Stimulated activated naive CD8-positive, alpha-beta T cell treated with anti-CD3 and anti-CD28 coated beads, Interleukin-15, amount 100 ng/mL, for 72 hours (primary cell): ENCODE results near the gene NCL.
"Not testable (repeated sequence)": the region's sequence is repeated elsewhere in the genome, so short reads cannot be mapped to it uniquely, and the experiment has no call there.

Experiments used
- ATAC-seq: fragments of 150-1000 bp; cut with Tn5 transposase; 2 replicates; pipeline ENCODE4 v1.10.0; 2021; ENCODE audit warnings: mild to moderate bottlenecking, moderate library complexity
- DNase-seq, 2 donors: peaks; one replicate each; pipeline ENCODE4 v3.0.0; 2021 to 2022
- H3K27ac Mint-ChIP-seq, 2 donors: one replicate each; pipeline ENCODE4 v1.8.0; 2022; ENCODE audit warnings: mild to moderate bottlenecking in 2 of 2, mixed read lengths in 2 of 2, moderate library complexity in 2 of 2
- H3K27me3 Mint-ChIP-seq: one replicate; pipeline ENCODE4 v1.8.0; 2022; ENCODE audit warnings: mixed read lengths
- H3K4me1 Mint-ChIP-seq: one replicate; pipeline ENCODE4 v1.8.0; 2022; ENCODE audit warnings: mild to moderate bottlenecking, mixed read lengths
- H3K4me3 Mint-ChIP-seq, 2 donors: one replicate each; pipeline ENCODE4 v1.8.0; 2022; ENCODE audit warnings: mild to moderate bottlenecking in 2 of 2, mixed read lengths in 2 of 2, moderate library complexity in 1 of 2
- H3K9me3 Mint-ChIP-seq, 2 donors: one replicate each; pipeline ENCODE4 v1.8.0; 2022; ENCODE audit warnings: mixed read lengths in 2 of 2

Gene NCL

DNA sequence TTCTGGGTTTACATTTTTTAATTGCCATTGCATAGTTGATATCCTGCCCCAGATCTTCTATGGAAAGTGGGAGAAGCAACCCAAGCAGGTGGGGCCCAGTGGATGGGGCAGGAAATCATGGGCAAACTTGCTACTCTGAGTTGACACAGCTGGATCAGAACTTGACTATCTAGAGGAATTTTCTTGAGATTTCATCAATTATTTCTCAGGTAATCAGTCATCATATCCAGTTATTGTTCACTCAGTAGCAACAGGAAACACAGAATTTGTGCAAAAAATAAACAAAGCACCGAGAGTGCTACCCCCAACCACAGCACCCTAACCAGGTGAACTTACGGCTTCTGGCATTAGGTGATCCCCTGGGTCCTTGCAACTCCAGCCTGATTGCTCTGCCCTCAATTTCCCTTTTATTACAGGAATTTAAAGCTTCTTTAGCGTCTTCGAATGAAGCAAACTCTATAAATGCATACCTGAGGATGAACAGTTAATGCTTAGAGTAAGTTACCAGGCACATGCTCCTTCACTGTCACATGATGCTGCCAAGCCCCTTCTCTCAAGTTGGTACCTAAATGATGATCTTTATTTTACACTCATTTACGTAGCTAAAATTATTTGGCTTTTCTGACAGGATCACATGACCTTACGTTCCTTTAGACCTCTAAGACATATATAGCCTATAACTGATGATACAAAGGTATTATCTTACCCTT is 7.8 kb downstream of the NCL start:
- H3K9me3 Mint-ChIP-seq = no peaks in the 10 kb centered on the region
- no peaks in the 10 kb centered on the region for H3K27me3 Mint-ChIP-seq
- no peak for DNase-seq
- peaks cover 68% of the 10 kb centered on the region for H3K4me1 Mint-ChIP-seq
- H3K4me3 Mint-ChIP-seq = no peak overlapping the region
- ATAC-seq = no peak
- peak overlapping the region in 1 of 2 donors; percentile 96 for H3K27ac Mint-ChIP-seq

GRCh38 chr2:231455890-231456289 is 8.4 kb downstream of the NCL start:
- ATAC-seq = no peak
- no peak overlapping the region for H3K4me3 Mint-ChIP-seq
- DNase-seq = no peak
- H3K27ac Mint-ChIP-seq = peak overlapping the region in 1 of 2 donors; percentile 96
- peaks cover 64% of the 10 kb centered on the region for H3K4me1 Mint-ChIP-seq
- H3K27me3 Mint-ChIP-seq = no peaks in the 10 kb centered on the region
- no peaks in the 10 kb centered on the region for H3K9me3 Mint-ChIP-seq

DNA sequence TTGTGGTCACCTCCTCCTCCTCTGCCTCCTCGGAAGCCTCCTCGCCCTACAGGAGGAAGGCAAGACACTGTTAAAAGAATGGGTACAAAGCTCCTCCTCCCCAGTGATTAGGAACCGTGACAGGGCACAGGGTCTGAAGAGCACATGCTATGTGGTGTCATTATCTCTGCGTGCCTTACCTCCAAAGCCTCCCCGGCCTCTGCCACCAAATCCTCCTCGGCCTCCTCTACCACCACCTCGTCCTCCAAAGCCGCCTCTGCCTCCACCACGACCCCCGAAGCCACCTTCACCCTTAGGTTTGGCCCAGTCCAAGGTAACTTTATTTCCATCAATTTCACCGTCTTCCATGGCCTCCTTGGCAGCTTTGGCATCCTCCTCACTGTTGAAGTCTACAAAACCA is 9.1 kb downstream of the NCL start:
- Mint-ChIP-seq H3K4me3 (peak overlapping the region in 1 of 2 donors; percentile 14), H3K9me3 (no peaks in the 10 kb centered on the region), H3K27me3 (no peaks in the 10 kb centered on the region), H3K27ac (peak overlapping the region in 1 of 2 donors; percentile 96), H3K4me1 (peaks cover 57% of the 10 kb centered on the region)
- ATAC-seq (no peak), DNase-seq (no peak)

GRCh38 chr2:231454361-231454791 is 9.9 kb downstream of the NCL start:
- H3K27me3 Mint-ChIP-seq = no peaks in the 10 kb centered on the region
- no peak for DNase-seq
- no peak for ATAC-seq
- no peaks in the 10 kb centered on the region for H3K9me3 Mint-ChIP-seq
- H3K4me1 Mint-ChIP-seq = peaks cover 51% of the 10 kb centered on the region
- H3K27ac Mint-ChIP-seq = peak overlapping the region; percentile 25 to 96
- H3K4me3 Mint-ChIP-seq = peak overlapping the region in 1 of 2 donors; percentile 15

GRCh38 chr2:231452799-231453508 is 11.3 kb downstream of the NCL start:
- Mint-ChIP-seq H3K27ac (peak overlapping the region; percentile 52 to 90), H3K9me3 (no peaks in the 10 kb centered on the region), H3K4me3 (no peak overlapping the region), H3K4me1 (peaks cover 39% of the 10 kb centered on the region), H3K27me3 (no peaks in the 10 kb centered on the region)
- peak; percentile 21 for ATAC-seq
- no peak for DNase-seq

- ATAC-seq (no peak), DNase-seq (no peak)
- Mint-ChIP-seq H3K27me3 (no peaks in the 10 kb centered on the region), H3K9me3 (no peaks in the 10 kb centered on the region), H3K4me3 (no peak overlapping the region), H3K4me1 (peaks cover 26% of the 10 kb centered on the region), H3K27ac (peak overlapping the region in 1 of 2 donors; percentile 90)
These were observed 13.7 kb downstream of the NCL start for GRCh38 chr2:231450548-231450989.

DNA sequence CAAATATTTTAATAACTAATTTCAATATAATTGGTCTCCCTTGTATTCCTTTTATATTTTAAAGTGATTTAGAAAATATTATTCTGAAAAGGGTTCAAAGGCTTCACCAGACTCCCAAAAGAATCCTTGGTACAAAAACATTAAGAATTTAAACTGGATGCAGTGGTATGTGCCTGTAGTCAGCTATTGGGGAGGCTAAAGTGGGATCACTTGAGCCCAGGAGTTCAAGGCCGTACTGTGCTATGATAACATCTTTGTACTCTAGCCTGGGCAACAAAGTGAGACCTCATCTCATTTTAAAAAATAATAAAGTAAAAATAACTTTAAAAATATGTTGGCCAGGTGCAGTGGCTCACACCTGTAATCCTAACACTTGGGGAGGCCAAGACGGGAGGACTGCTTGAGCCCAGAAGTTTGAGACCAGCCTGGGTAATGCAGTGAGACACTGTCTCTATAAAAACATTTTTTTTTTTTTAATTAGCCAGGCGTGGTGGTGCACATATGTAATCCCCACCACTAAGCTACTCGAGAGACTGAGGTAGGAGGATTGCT is 14.7 kb downstream of the NCL start:
- Mint-ChIP-seq H3K27ac (no peak overlapping the region), H3K9me3 (no peaks in the 10 kb centered on the region), H3K4me1 (peaks cover 16% of the 10 kb centered on the region), H3K4me3 (no peak overlapping the region), H3K27me3 (no peaks in the 10 kb centered on the region)
- ATAC-seq (no peak), DNase-seq (no peak)

DNA sequence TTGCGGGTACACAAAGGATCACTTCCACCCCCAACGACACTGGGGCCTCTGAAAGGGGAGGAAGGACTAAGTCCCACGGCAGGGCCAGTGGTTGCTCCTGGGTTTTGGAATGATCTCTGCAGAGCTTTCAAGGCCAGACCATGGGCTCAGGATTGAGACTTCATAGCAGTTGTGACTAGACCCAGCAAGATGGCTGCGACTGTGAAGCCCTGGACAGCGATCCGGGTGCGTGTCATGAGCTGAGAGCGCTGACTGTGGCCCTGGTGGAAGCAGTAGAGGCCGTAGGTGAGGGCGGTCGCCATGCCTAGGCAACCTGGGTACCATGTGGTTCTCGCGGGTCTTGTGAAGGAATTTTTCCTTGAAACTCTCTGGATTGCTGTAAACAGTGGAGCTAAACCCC is 27.3 kb downstream of the NCL start:
- Mint-ChIP-seq H3K4me3 (no peak overlapping the region), H3K27me3 (peaks cover 2% of the 10 kb centered on the region), H3K27ac (no peak overlapping the region), H3K9me3 (peaks cover 2 to 4% of the 10 kb centered on the region in 2 donors), H3K4me1 (peaks cover 7% of the 10 kb centered on the region)
- no peak for ATAC-seq
- no peak for DNase-seq

DNA sequence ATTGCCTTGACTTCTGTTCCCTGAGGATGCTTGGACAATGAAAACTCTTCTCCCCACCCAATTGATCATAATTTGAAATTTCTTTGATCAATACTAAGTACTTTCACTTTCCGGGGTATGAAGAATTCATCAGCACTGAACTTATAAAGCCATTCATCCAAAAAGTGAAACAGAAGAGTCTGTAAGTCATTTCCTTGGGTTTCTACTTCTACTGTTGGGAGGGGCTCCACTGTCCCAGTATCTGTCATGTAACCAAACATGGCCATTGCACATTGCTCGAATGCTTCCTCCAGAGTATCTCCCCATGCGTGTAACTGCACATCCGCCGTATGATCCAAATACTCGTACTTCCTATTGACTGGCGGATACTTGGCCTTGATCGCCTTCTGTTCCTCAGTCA is 30.3 kb downstream of the NCL start:
- H3K4me3 Mint-ChIP-seq = no peak overlapping the region
- ATAC-seq = no peak
- H3K27ac Mint-ChIP-seq = no peak overlapping the region
- no peak for DNase-seq
- peaks cover 7% of the 10 kb centered on the region for H3K27me3 Mint-ChIP-seq
- H3K4me1 Mint-ChIP-seq = peaks cover 7% of the 10 kb centered on the region
- H3K9me3 Mint-ChIP-seq = peaks cover 19 to 28% of the 10 kb centered on the region in 2 donors

GRCh38 chr2:231431606-231432005 is 32.7 kb downstream of the NCL start:
- ATAC-seq = no peak
- no peak for DNase-seq
- Mint-ChIP-seq H3K27me3 (peaks cover 7% of the 10 kb centered on the region), H3K27ac (no peak overlapping the region), H3K4me3 (no peak overlapping the region), H3K9me3 (peaks cover 19 to 28% of the 10 kb centered on the region in 2 donors), H3K4me1 (peaks cover 9% of the 10 kb centered on the region)

DNA sequence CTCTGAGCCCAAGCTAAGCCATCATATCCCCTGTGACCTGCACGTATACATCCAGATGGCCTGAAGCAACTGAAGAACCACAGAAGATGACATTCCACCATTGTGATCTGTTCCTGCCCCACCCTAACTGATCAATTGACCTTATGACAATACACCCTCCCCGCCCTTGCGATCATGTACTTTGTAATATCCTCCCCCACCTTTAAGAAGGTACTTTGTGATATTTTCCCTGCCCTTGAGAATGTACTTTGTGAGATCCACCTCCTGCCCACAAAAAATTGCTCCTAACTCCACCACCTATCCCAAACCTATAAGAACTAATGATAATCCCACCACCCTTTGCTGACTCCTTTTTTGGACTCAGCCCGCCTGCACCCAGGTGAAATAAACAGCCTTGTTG is 33.8 kb downstream of the NCL start:
- peaks cover 19 to 28% of the 10 kb centered on the region in 2 donors for H3K9me3 Mint-ChIP-seq
- peaks cover 18% of the 10 kb centered on the region for H3K4me1 Mint-ChIP-seq
- ATAC-seq, H3K27me3 Mint-ChIP-seq, H3K27ac Mint-ChIP-seq, H3K4me3 Mint-ChIP-seq, DNase-seq: not testable (repeated sequence)

DNA sequence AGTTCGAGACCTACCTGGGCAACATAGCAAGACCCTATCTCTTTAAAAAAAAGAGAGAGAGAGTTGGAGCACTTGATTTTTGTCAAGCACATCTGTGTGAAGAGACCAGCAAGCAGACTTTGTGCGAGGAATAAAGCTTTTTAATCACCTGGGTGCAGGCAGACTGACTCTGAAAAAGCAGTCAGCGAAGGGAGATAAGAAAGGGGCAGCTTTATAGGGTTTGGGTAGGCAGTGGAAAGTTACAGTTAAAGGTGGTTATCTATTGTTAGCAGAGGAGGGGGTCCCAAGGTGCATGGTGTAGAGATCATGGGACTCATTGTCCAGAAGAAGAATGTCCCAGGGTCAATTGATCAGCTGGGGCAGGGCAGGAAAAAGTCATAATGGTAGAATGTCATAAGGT is 34.4 kb downstream of the NCL start:
- DNase-seq (no peak), ATAC-seq (no peak)
- peak overlapping the region in 1 of 2 donors; percentile 56 for H3K27ac Mint-ChIP-seq
- no peak overlapping the region for H3K4me3 Mint-ChIP-seq
- peaks cover 7% of the 10 kb centered on the region for H3K27me3 Mint-ChIP-seq
- peaks cover 18% of the 10 kb centered on the region for H3K4me1 Mint-ChIP-seq
- H3K9me3 Mint-ChIP-seq = peaks cover 19 to 28% of the 10 kb centered on the region in 2 donors

- H3K27ac Mint-ChIP-seq = no peak overlapping the region
- peaks cover 16% of the 10 kb centered on the region for H3K4me1 Mint-ChIP-seq
- DNase-seq = no peak
- no peak for ATAC-seq
- peaks cover 19 to 28% of the 10 kb centered on the region in 2 donors for H3K9me3 Mint-ChIP-seq
- no peak overlapping the region for H3K4me3 Mint-ChIP-seq
- peaks cover 7% of the 10 kb centered on the region for H3K27me3 Mint-ChIP-seq
These were observed 35.1 kb downstream of the NCL start for GRCh38 chr2:231429152-231429551.

DNA sequence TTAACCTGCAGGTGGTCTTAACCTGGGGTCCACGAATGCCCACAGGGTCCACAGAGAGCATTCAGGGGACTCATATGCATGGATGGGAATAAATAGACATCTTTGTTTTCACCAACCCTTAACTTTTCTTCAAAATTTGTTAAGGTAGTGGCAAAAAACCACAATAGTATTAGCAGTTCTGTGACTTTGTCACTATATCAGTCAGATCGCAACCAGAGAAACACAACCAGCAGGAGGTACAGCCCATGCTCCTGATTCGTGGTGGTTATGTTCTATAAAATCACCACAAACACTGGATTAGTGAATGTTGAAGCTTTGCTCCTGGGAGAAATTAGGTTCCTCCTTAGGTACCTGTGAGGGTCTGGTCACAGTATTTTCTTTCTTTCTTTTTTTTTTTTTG is 37.2 kb downstream of the NCL start:
- DNase-seq = no peak
- Mint-ChIP-seq H3K4me1 (peaks cover 11% of the 10 kb centered on the region), H3K4me3 (no peak overlapping the region), H3K27me3 (peaks cover 7% of the 10 kb centered on the region), H3K27ac (no peak overlapping the region), H3K9me3 (peaks cover 18 to 26% of the 10 kb centered on the region in 2 donors)
- ATAC-seq = no peak

GRCh38 chr2:231425811-231426703 is 38.2 kb downstream of the NCL start:
- Mint-ChIP-seq H3K4me3 (no peak overlapping the region), H3K4me1 (peaks cover 11% of the 10 kb centered on the region), H3K9me3 (peaks cover 8 to 15% of the 10 kb centered on the region in 2 donors), H3K27ac (no peak overlapping the region), H3K27me3 (no peaks in the 10 kb centered on the region)
- ATAC-seq = peak; percentile 37
- DNase-seq = no peak
